GM04504 (cell line): ENCODE measurements around the gene EEF1AKMT2.
"Not testable (repeated sequence)": the region's sequence is repeated elsewhere in the genome, so short reads cannot be mapped to it uniquely, and the experiment has no call there.

ENCODE experiments used
- DNase-seq: peaks from one replicate; pipeline ENCODE4 v3.0.0-alpha.2; 2012; ENCODE audit warnings: low read depth

Gene EEF1AKMT2

DNA sequence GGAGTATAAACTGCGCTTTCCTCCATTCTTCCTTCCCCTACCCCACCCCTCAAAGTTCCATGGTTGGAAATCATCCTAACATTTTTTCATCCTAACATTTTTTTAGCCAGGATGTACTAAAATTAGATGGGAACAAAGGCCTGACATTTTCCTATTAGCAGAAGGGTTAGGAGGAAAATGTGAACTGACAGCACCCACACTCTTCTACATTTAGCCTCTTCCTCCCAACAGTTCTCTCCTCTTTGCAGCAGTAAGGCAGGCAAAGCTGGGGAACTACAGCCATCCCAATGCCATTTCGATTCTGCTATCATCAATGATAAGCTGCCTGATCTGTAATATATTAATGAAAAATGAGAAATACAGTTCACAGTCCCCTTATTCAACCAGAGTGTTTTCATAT is 36.1 kb downstream of the EEF1AKMT2 start:
- DNase-seq = no peak

- DNase-seq = no peak
Observed at GRCh38 chr10:124754227-124754626, 37.5 kb downstream of the EEF1AKMT2 start.

- no peak for DNase-seq
Observed at GRCh38 chr10:124748953-124749645, 42.6 kb downstream of the EEF1AKMT2 start.

- no peak for DNase-seq
Observed at GRCh38 chr10:124748166-124748565, 43.5 kb downstream of the EEF1AKMT2 start.

- DNase-seq = no peak
Observed at GRCh38 chr10:124747745-124748144, 43.9 kb downstream of the EEF1AKMT2 start.

- no peak for DNase-seq
Observed at GRCh38 chr10:124746992-124747391, 44.7 kb downstream of the EEF1AKMT2 start.

DNA sequence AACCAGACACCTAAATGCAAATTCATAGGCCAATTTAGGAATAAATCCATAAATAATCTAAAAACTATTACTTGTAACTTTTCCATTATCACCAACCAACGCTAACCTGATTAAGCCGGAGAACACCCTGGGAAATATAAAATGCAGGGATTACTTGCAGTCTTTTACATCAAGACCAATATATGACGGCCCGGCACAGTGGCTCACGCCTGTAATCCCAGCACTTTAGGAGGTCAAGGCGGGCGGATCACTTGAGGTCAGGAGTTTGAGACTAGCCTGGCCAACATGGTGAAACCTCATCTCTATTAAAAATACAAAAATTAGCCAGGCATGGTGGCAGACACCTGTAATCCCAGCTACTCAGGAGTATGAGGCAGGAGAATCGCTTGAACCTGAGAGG is 45.2 kb downstream of the EEF1AKMT2 start:
- not testable (repeated sequence) for DNase-seq

- peak; percentile 66 for DNase-seq
Observed at GRCh38 chr10:124745673-124746072, 46.0 kb downstream of the EEF1AKMT2 start.

DNA sequence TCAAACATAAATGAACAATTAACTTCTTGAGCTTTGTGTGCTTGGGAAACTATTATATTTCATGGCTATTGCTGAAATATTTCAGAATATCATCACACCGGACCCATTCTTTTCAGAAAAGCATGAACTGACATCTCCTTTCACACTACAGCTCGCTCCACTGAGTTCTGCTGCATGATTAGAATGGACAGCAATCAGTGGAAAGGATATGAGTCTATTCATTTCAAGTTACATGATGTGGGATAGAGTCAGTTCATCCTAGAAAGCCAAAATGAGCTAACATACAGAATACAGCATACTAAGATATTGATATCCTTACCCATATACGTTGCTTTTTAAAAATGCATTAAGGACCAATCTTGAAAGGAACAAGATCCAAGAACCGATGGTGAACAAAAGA is 46.4 kb downstream of the EEF1AKMT2 start:
- no peak for DNase-seq

DNA sequence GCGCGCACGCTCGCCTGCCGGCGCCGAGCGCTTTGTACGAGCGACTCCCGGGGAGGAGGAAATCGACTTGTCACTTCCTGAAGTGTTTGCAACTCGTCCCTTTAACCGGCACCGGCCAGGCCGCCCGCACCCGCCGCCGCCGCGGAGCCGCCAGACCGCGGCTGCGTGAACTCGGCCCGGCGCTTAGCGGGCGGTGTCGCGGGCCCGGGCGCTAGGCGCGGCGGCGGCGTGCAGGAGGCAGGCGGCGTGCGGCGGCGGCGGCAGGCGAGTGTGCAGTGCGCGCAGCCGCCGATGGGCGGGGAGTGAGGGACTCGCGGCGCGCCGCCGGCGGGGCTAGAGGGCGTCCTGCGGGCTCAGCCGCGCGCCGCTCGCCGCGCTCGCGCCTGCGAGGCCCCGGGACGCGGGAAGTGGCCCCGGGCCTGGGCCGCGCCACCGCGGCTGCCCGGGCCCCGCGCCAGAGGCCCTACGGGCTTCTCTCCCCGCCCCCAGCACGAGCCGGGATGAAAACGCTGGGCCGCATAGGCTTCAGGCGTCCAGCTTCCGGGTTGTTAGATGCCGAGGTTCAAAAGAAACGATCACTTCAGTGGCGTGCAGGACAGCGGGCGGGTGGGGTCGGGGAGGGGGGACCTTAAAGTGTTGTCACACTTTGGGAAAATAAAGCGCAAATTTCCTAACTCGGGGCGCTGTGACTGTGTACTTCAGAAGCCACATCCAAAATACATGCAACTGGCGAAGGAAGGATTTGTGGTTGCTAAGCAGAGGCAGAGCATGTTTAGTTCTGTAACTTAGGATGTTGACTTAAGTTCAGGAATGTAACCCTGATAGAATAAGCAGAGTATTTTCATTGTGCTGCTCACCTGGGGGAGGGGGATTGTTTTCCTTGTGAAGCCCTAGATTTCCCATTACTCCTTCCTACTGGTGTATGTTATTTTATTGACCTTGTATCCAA is 47.3 kb downstream of the EEF1AKMT2 start, which contains the start of gene FAM53B:
TSS of gene FAM53B (minus strand) at position 277 of the 949 bp plus-strand sequence. CDS start 37,665 bp downstream, outside the sequence.
- DNase-seq = peak; percentile 55

- DNase-seq = no peak
Observed at GRCh38 chr10:124743191-124744101, 48.2 kb downstream of the EEF1AKMT2 start.

DNA sequence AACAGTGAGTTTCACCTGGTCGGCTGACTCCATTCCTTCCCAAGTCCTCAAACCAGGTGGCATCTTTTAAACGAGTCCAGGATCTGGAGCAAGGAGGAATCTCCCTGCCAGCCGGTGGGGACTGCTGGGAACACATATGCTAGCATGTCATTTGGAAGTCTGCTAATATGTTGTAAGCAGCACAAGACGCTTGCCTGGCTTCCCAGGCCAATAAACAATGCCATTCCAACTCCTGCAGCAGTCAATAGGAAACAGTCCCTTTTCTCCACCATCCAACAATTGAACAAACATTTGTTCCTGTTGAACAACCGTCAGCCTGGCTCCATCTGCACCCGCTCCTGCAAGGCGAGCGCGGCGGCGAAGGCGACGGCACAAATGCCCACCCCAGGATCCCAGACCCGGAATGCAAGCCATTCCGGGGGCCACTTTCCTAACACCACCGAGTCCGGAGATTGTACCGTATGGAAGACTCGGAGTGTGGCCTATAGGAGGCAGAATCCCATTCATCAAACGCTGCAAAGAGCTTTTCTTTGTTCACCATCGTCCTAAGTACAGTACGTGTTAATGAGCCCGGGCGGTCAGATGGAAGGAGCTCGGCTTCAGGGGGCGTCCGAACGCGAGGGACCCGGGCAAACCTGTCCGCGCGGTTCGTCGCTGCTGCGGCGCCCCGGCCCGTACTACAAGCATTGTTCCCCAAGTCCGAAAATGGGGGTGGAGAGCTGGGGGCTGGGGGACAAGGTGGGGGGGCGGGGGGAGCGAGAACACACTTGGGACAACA is 49.1 kb downstream of the EEF1AKMT2 start:
- DNase-seq = no peak

DNA sequence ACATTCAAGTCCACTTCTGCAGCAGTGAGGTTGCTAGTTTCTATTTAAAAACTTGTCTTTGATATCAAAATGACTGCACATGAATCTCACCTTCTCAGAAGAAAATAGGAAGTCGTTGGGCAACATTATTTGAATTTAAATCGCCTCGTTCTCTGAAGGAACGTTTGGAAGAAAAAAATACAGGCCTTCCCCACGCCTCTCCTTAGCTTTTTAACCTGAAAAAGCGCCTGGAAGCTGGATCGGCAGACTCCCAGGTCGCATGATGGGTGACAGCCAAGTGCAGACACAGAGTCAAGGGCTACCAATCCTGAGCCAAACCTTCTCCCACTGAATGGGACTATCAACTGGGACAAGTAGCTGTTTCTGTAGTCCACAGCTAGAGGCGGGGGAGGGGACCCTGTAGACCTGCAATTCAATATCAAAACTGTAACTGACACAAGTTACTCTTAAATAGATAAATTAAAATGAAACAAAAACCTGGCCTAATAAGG is 49.7 kb downstream of the EEF1AKMT2 start:
- DNase-seq = no peak

GRCh38 chr10:124741281-124741921 is 50.3 kb downstream of the EEF1AKMT2 start:
- no peak for DNase-seq

DNA sequence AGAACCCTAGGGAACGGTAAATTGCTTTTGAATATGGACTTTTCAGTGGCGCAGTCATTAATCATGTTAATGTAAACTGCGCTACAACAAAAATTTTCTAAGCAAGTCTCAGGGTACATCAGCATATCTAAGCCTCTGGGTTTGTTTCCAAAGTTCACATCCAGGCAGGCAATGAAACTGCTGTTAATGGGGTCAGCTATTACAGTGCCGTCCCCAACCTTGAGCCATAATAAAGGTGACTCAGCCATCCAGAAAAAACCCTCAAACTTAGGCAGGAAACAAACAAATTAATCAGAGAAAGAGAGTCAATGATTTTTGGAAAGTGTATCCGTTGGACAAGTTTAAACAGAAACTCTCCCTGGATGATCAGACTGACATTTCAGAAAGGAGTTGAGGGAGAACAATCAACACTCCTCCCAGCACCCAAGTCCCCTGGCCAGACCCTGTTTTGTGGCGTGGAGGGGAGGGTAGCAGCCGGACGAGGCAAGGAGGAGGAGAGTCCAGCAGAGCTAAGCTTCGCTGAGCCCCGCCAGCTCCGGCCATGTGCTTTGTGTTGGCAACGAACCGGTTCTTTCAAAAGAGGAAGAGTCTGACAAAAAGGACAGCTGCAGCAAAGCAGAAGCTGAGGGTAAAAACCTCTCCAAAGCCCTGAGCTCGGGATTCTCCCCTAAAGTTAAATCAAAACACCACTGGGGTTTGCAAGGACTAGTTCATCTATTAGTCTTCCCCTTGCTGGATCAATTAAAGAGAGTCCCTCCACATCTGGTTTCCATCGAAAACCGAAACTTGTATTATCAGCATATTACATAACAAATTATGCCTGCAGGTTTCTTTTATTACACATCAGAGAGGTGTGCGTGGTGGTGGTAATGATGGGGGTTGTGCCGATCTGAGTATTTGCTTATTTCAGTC is 51.1 kb downstream of the EEF1AKMT2 start:
- no peak for DNase-seq

- DNase-seq = no peak
Observed at GRCh38 chr10:124739986-124740368, 51.7 kb downstream of the EEF1AKMT2 start.

DNA sequence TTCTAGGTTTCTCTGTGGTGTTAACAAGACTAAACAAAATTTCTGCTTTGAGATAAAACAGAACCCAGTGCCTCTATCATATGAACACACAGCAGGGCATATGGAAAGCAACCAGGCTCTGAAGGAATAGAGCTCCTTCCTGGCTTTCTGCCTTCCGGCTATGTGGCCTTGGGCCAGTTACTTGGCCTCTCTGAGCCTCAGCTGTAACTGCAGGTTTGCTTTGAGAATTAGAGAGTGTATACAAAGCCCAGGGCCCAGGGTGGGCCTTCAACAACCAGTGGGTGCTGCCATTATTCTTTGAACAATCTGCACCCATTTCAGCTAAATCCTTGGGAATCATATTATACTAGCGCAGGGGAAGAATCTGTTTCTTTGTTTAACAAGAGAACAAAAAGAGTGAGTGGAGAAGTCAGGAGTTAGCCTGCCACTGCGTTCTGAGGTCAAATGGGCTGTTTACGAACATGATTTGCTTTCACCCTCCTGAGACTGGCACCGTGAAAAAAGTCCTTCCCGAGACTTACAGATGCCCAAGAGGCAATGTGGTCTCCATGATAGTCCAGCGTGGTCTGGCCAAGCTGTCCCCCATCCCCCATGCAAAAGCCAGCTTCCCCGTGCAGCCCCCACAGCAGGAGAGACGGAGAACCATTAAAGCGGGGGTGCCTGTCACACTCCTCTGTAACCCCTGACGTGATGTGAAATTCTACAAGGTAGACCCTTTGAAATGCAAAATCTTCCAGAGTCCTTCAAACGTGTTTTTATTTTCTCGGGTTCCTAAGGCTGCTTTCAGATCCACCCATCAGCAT is 52.4 kb downstream of the EEF1AKMT2 start:
- DNase-seq = no peak

- DNase-seq = no peak
Observed at GRCh38 chr10:124738441-124738840, 53.2 kb downstream of the EEF1AKMT2 start.

GRCh38 chr10:124737708-124738107 is 54.0 kb downstream of the EEF1AKMT2 start:
- no peak for DNase-seq
